KG1 (cell line): ENCODE measurements around the gene KRTDAP.

Source experiments
- DNase-seq: peaks from one replicate; lab custom pipeline; 2025; lab: John Stamatoyannopoulos, UW

KRTDAP gene

GRCh38 chr19:35490364-35490763 is at the start of gene KRTDAP:
TSS of gene KRTDAP (minus strand) at chr19:35490464. CDS start at chr19:35490442, 22 bp downstream.
- DNase-seq, result no peak

GRCh38 chr19:35539850-35540249 is 49.6 kb upstream of the KRTDAP start:
- DNase-seq, result no peak

GRCh38 chr19:35539314-35539713 is 49.0 kb upstream of the KRTDAP start:
- no peak for DNase-seq

GRCh38 chr19:35534803-35535480 is 44.7 kb upstream of the KRTDAP start:
- DNase-seq, result no peak

- no peak for DNase-seq
These were observed 43.6 kb upstream of the KRTDAP start for GRCh38 chr19:35533822-35534392.

- no peak for DNase-seq
These were observed 43.0 kb upstream of the KRTDAP start, which contains the start of gene GAPDHS for GRCh38 chr19:35533201-35533821. TSS of gene GAPDHS (plus strand) at chr19:35533456. CDS start at chr19:35533528, 72 bp downstream.

- no peak for DNase-seq
These were observed 41.0 kb upstream of the KRTDAP start for GRCh38 chr19:35531291-35531690.

GRCh38 chr19:35529241-35530218 is 39.3 kb upstream of the KRTDAP start:
- DNase-seq, result no peak

GRCh38 chr19:35528218-35529038 is 38.2 kb upstream of the KRTDAP start, which contains the start of gene SBSN:
TSS of gene SBSN (minus strand) at chr19:35528311. CDS start at chr19:35528281, 30 bp downstream.
- DNase-seq, result no peak

- DNase-seq, result no peak
These were observed 35.6 kb upstream of the KRTDAP start for GRCh38 chr19:35525873-35526272.

GRCh38 chr19:35524181-35524837 is 34.0 kb upstream of the KRTDAP start:
- DNase-seq, result no peak

GRCh38 chr19:35522745-35523327 is 32.6 kb upstream of the KRTDAP start:
- no peak for DNase-seq

GRCh38 chr19:35521124-35521743 is 31.0 kb upstream of the KRTDAP start:
- no peak for DNase-seq

GRCh38 chr19:35519291-35519690 is 29.0 kb upstream of the KRTDAP start:
- DNase-seq, result no peak

- DNase-seq, result no peak
These were observed 28.0 kb upstream of the KRTDAP start for GRCh38 chr19:35518313-35518712.

GRCh38 chr19:35517342-35517741 is 27.1 kb upstream of the KRTDAP start:
- DNase-seq, result no peak

- DNase-seq, result no peak
These were observed 26.0 kb upstream of the KRTDAP start for GRCh38 chr19:35516310-35516709.

- no peak for DNase-seq
These were observed 24.1 kb upstream of the KRTDAP start for GRCh38 chr19:35514282-35514809.

GRCh38 chr19:35513628-35514281 is 23.5 kb upstream of the KRTDAP start, which contains the start of gene DMKN:
TSS of gene DMKN (minus strand) at chr19:35513649. CDS start at chr19:35513475, 174 bp downstream.
- no peak for DNase-seq
